A549 (cell line): ENCODE results near the gene CIT. TPM values are rescaled to one million over a fixed set of nuclear protein-coding genes. Genes with fewer than 3 reads are reported as not detected.

ENCODE experiments used
- ATAC-seq, 2 experiments: fragments of 200-7000 bp in 1 of 2; fragments of >200 bp in 1 of 2; cut with Nextera tagmentation in 1 of 2; cut with Tn5 transposase in 1 of 2; 3 replicates each; pipeline versions ENCODE4 v1.8.0 to v1.9.1; 2018 to 2020; ENCODE audit warnings: mild to moderate bottlenecking in 1 of 2, moderate library complexity in 1 of 2
- CTCF ChIA-PET: fragments of 300-600 bp; sonication (Branson Sonifier 250); formaldehyde crosslinking; extraction: SDS; loops from one replicate; lab custom pipeline; 2021; ENCODE audit warnings: antibody characterized with exemption, inconsistent platforms; lab: Yijun Ruan, JAX
- POLR2A ChIA-PET: fragments of 350-600 bp; formaldehyde crosslinking; extraction: SDS; loops from one replicate; lab custom pipeline; 2021; ENCODE audit warnings: antibody characterized with exemption, inconsistent platforms; lab: Yijun Ruan, JAX
- DNase-seq, 2 experiments: peaks; one replicate each; pipeline versions ENCODE4 v3.0.0 to v3.0.0-alpha.2; 2011 to 2016; ENCODE audit warnings: low read depth in 1 of 2, low spot score in 1 of 2
- FAIRE-seq: peaks from 2 replicates; lab custom pipeline; 2011; peaks lifted over from hg19 to GRCh38; lab: Jason Lieb, UNC
- H3K27ac ChIP-seq, 2 experiments: fragments of >200 bp; sonication (Bioruptor Twin); formaldehyde crosslinking; 3 replicates each; pipeline ENCODE4 v1.5.1; 2016 to 2017
- H3K4me1 ChIP-seq: fragments of >200 bp; sonication (Bioruptor Twin); formaldehyde crosslinking; 3 replicates; pipeline ENCODE4 v1.6.1; 2016
- H3K4me2 ChIP-seq: fragments of >200 bp; sonication (Bioruptor Twin); formaldehyde crosslinking; 3 replicates; pipeline ENCODE4 v1.6.1; 2016
- H3K4me3 ChIP-seq: fragments of >200 bp; sonication (Bioruptor Twin); formaldehyde crosslinking; 3 replicates; pipeline ENCODE4 v1.5.1; 2016
- H3K9me3 ChIP-seq: fragments of >200 bp; sonication (Bioruptor Twin); formaldehyde crosslinking; 3 replicates; pipeline ENCODE4 v1.6.1; 2016
- CBX2 ChIP-seq: fragments of 200-600 bp; sonication (generic); IDR thresholded peaks from 2 replicates; pipeline ENCODE4 v1.6.1; 2016; ENCODE audit warnings: low read depth, mild to moderate bottlenecking, borderline replicate concordance
- CBX8 ChIP-seq: fragments of 200-600 bp; sonication (generic); IDR thresholded peaks from 2 replicates; pipeline ENCODE4 v1.6.1; 2016
- CEBPB ChIP-seq, 2 experiments: fragments of >200 bp in 1 of 2; sonication (Bioruptor Twin) in 1 of 2; formaldehyde crosslinking in 1 of 2; IDR thresholded peaks; 2 replicates each; pipeline ENCODE4 v1.6.1; 2012 to 2016
- FOSB ChIP-seq: fragments of 250-450 bp; sonication (Bioruptor Pico); IDR thresholded peaks from 2 replicates; pipeline ENCODE4 v1.5.0; 2020; ENCODE audit warnings: mild to moderate bottlenecking, moderate library complexity
- FOXS1 ChIP-seq: fragments of 250-450 bp; sonication (Bioruptor Pico); IDR thresholded peaks from 2 replicates; pipeline ENCODE4 v1.5.0; 2020; ENCODE audit warnings: mild to moderate bottlenecking, moderate library complexity
- HES2 ChIP-seq: fragments of >200 bp; sonication (Bioruptor Twin); formaldehyde crosslinking; IDR thresholded peaks from 2 replicates; pipeline ENCODE4 v1.6.1; 2016
- HEYL ChIP-seq: fragments of 250-450 bp; sonication (Bioruptor Pico); IDR thresholded peaks from 2 replicates; pipeline ENCODE4 v1.8.0; 2021; ENCODE audit warnings: mild to moderate bottlenecking, moderate library complexity
- KDM1A ChIP-seq: fragments of 200-600 bp; sonication (generic); IDR thresholded peaks from 2 replicates; pipeline ENCODE4 v1.6.1; 2016; ENCODE audit warnings: low read depth, mild to moderate bottlenecking
- MAFK ChIP-seq: fragments of 450-650 bp; IDR thresholded peaks from 2 replicates; pipeline ENCODE4 v1.6.1; 2014; ENCODE audit not compliant: partially characterized antibody
- MAX ChIP-seq: IDR thresholded peaks from 2 replicates; pipeline ENCODE4 v1.6.1; 2012
- PBX3 ChIP-seq: IDR thresholded peaks from 2 replicates; pipeline ENCODE4 v1.6.1; 2012
- PHF8 ChIP-seq: fragments of 200-600 bp; sonication (generic); IDR thresholded peaks from 2 replicates; pipeline ENCODE4 v1.6.1; 2016; ENCODE audit warnings: low read depth, mild to moderate bottlenecking, antibody characterized with exemption, moderate library complexity, borderline replicate concordance
- POLR2A ChIP-seq: IDR thresholded peaks from 2 replicates; pipeline ENCODE4 v1.6.1; 2012; ENCODE audit warnings: mild to moderate bottlenecking, low read length
- RAD21 ChIP-seq, 2 experiments: fragments of >200 bp in 1 of 2; sonication (Bioruptor Twin) in 1 of 2; formaldehyde crosslinking in 1 of 2; IDR thresholded peaks in 1 of 2; conservative IDR thresholded peaks in 1 of 2; 2 replicates in 1 of 2; 3 replicates in 1 of 2; pipeline ENCODE4 v1.6.1; 2012 to 2018; ENCODE audit warnings: inconsistent platforms in 1 of 2
- RCOR1 ChIP-seq: fragments of 150-350 bp; IDR thresholded peaks from 2 replicates; pipeline ENCODE4 v1.6.1; 2014; ENCODE audit warnings: antibody characterized with exemption, low read length, low read depth
- SMC3 ChIP-seq: fragments of >200 bp; sonication (Bioruptor Twin); formaldehyde crosslinking; IDR thresholded peaks from 3 replicates; pipeline ENCODE4 v1.6.1; 2018; ENCODE audit warnings: inconsistent platforms
- SREBF2 ChIP-seq: fragments of 450-650 bp; IDR thresholded peaks from 2 replicates; pipeline ENCODE4 v1.6.1; 2014; ENCODE audit warnings: mild to moderate bottlenecking, moderate library complexity
- TFCP2L1 ChIP-seq: fragments of 250-450 bp; sonication (Bioruptor Pico); IDR thresholded peaks from 2 replicates; pipeline ENCODE4 v1.5.0; 2021; ENCODE audit warnings: mild to moderate bottlenecking
- ZFP36 ChIP-seq: fragments of 450-650 bp; IDR thresholded peaks from 2 replicates; pipeline ENCODE4 v1.6.1; 2014; ENCODE audit warnings: borderline replicate concordance; ENCODE audit not compliant: partially characterized antibody
- ZSCAN20 ChIP-seq: fragments of 250-450 bp; sonication (Bioruptor Pico); IDR thresholded peaks from 2 replicates; pipeline ENCODE4 v1.8.0; 2022; ENCODE audit warnings: mild to moderate bottlenecking, moderate library complexity
- WGBS: methylation state at CpG from one replicate; pipeline ENCODE4 v1.1.6; 2017; ENCODE audit errors: missing lambda C conversion rate; 5-methylcytosine and 5-hydroxymethylcytosine counted together
- polyA plus RNA-seq, 4 experiments: library from polyadenylated mRNA; depleted of rRNA in 3 of 4; stranded (reverse); fragments of >200 nt; fragmentation: RNase III in 1 of 4; extraction: RNeasy Plus Mini Kit Qiagen cat#74134 plus additional on column Dnase treatment in 1 of 4; gene quantifications; 2 replicates in 3 of 4; 3 replicates in 1 of 4; pipeline ENCODE4 v1.2.3, GENCODE V29; 2011 to 2017
- TF ChIP-seq, protein P1 (sequence below): fragments of 450-650 bp; IDR thresholded peaks from 2 replicates; pipeline ENCODE4 v1.6.1; 2014; ENCODE audit warnings: antibody characterized with exemption
- TF ChIP-seq, protein P2 (sequence below): fragments of 250-450 bp; sonication (Bioruptor Pico); IDR thresholded peaks from 2 replicates; pipeline ENCODE4 v1.5.0; 2020; ENCODE audit warnings: low read depth, mild to moderate bottlenecking, moderate library complexity
- TF ChIP-seq, protein P3 (sequence below): fragments of 250-450 bp; sonication (Bioruptor Pico); IDR thresholded peaks from 2 replicates; pipeline ENCODE4 v1.5.0; 2021; ENCODE audit warnings: mild to moderate bottlenecking, moderate library complexity, borderline replicate concordance
- TF ChIP-seq, protein P4 (sequence below): fragments of 150-350 bp; IDR thresholded peaks from 2 replicates; pipeline ENCODE4 v1.6.1; 2014; ENCODE audit warnings: low read depth, mild to moderate bottlenecking, low read length

The CIT gene
- polyA plus RNA-seq, 2 of the 4 experiments (the other 2 are of a cell fraction), result 12.5 to 25.4 TPM

DNA sequence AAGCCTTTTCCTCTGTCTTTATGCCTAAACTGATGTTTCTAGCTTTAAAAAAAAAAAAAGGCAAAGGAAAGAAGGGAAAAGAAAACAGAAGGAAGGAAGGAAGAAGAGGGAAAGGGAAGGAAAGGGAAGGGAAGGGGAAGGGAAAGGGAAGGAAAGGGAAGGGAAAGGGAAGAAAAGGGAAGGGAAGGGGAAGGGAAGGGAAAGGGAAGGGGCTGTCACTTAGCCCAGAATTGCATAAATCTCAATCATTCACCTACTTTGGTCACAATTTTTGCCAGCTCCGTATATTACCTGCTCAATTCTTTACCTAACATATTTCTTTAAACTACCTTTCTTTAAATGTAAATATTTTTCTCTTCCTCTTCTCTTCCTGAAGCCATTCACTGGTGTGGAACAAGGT lies 26.8 kb downstream of the CIT start:
- POLR2A ChIA-PET, result no interaction called here
- no peak overlapping the region for H3K27ac ChIP-seq
- CTCF ChIA-PET, result no interaction called here
- FAIRE-seq, result no peak
- DNase-seq, result no peak
- no peaks in the 10 kb centered on the region for H3K4me1 ChIP-seq
- no peak for ATAC-seq
- TF ChIP-seq HEYL (CRISPR knock-in tag), result no peak
- TF ChIP-seq HES2, result no peak
- TF ChIP-seq TFCP2L1 (CRISPR knock-in tag), result no peak
- no peak for TF ChIP-seq RCOR1
- TF ChIP-seq CBX8, result no peak
- no peak for TF ChIP-seq MAFK
- no peak for TF ChIP-seq ZSCAN20 (CRISPR knock-in tag)
- no peak for TF ChIP-seq POLR2A
- no peak for TF ChIP-seq RAD21 (conservative IDR thresholded peaks at IDR 0.05 in 1 of 2, IDR thresholded peaks at IDR 0.05 in 1 of 2)
- WGBS, result 98% methylated on average over 1 of the region's 1 CpG
- H3K4me3 ChIP-seq, result no peak overlapping the region
- no peak overlapping the region for H3K4me2 ChIP-seq
- no peaks in the 10 kb centered on the region for H3K9me3 ChIP-seq

- ChIA-PET CTCF (interaction anchor here (0.9 kb wide), 1 partner anchor 23 kb away, joined by 3 read pairs; no protein-coding TSS in a partner anchor), POLR2A (no interaction called here)
- no peak overlapping the region for H3K4me3 ChIP-seq
- no peak overlapping the region for H3K27ac ChIP-seq
- no peaks in the 10 kb centered on the region for H3K4me1 ChIP-seq
- DNase-seq (no peak), FAIRE-seq (no peak), ATAC-seq (no peak)
- TF ChIP-seq, protein P1, sequence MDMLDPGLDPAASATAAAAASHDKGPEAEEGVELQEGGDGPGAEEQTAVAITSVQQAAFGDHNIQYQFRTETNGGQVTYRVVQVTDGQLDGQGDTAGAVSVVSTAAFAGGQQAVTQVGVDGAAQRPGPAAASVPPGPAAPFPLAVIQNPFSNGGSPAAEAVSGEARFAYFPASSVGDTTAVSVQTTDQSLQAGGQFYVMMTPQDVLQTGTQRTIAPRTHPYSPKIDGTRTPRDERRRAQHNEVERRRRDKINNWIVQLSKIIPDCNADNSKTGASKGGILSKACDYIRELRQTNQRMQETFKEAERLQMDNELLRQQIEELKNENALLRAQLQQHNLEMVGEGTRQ, result no peak
- TF ChIP-seq, protein P2, sequence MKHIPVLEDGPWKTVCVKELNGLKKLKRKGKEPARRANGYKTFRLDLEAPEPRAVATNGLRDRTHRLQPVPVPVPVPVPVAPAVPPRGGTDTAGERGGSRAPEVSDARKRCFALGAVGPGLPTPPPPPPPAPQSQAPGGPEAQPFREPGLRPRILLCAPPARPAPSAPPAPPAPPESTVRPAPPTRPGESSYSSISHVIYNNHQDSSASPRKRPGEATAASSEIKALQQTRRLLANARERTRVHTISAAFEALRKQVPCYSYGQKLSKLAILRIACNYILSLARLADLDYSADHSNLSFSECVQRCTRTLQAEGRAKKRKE, result no peak
- TF ChIP-seq CBX8, result no peak
- no peak for TF ChIP-seq SREBF2
- TF ChIP-seq, protein P3, sequence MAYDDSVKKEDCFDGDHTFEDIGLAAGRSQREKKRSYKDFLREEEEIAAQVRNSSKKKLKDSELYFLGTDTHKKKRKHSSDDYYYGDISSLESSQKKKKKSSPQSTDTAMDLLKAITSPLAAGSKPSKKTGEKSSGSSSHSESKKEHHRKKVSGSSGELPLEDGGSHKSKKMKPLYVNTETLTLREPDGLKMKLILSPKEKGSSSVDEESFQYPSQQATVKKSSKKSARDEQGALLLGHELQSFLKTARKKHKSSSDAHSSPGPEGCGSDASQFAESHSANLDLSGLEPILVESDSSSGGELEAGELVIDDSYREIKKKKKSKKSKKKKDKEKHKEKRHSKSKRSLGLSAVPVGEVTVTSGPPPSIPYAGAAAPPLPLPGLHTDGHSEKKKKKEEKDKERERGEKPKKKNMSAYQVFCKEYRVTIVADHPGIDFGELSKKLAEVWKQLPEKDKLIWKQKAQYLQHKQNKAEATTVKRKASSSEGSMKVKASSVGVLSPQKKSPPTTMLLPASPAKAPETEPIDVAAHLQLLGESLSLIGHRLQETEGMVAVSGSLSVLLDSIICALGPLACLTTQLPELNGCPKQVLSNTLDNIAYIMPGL (CRISPR knock-in tag), result no peak
- TF ChIP-seq TFCP2L1 (CRISPR knock-in tag), result no peak
- TF ChIP-seq CBX2, result no peak
- TF ChIP-seq SMC3, result no peak
- no peak for TF ChIP-seq FOXS1
- no peak for TF ChIP-seq CEBPB (IDR thresholded peaks at IDR 0.05)
- TF ChIP-seq, protein P4, sequence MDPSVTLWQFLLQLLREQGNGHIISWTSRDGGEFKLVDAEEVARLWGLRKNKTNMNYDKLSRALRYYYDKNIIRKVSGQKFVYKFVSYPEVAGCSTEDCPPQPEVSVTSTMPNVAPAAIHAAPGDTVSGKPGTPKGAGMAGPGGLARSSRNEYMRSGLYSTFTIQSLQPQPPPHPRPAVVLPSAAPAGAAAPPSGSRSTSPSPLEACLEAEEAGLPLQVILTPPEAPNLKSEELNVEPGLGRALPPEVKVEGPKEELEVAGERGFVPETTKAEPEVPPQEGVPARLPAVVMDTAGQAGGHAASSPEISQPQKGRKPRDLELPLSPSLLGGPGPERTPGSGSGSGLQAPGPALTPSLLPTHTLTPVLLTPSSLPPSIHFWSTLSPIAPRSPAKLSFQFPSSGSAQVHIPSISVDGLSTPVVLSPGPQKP, result no peak
- TF ChIP-seq PHF8, result no peak
- TF ChIP-seq KDM1A, result no peak
- no peak for TF ChIP-seq RAD21 (conservative IDR thresholded peaks at IDR 0.05 in 1 of 2, IDR thresholded peaks at IDR 0.05 in 1 of 2)
- TF ChIP-seq FOSB (CRISPR knock-in tag), result no peak
- no peak for TF ChIP-seq ZFP36
- TF ChIP-seq ZSCAN20 (CRISPR knock-in tag), result no peak
- no peak for TF ChIP-seq PBX3
- TF ChIP-seq MAX, result no peak
- H3K4me2 ChIP-seq, result no peak overlapping the region
- 86% methylated on average over 2 of the region's 2 CpGs for WGBS
- peaks cover 2% of the 10 kb centered on the region; the same call in 1 of the 3 replicates for H3K9me3 ChIP-seq
These were observed 34.0 kb downstream of the CIT start for GRCh38 chr12:119843100-119843499.
